WTC11 (cell line): Measurements from ENCODE around the gene RSPH10B2.

Experiments
- CTCF ChIP-seq: fragments of 200-600 bp; IDR thresholded peaks from 2 replicates; pipeline ENCODE4 v1.8.0; 2022; ENCODE audit warnings: antibody characterized with exemption
- ETV6 ChIP-seq: sonication (generic); formaldehyde crosslinking; IDR thresholded peaks from 2 replicates; pipeline ENCODE4 v1.8.1; 2022; ENCODE audit warnings: mild to moderate bottlenecking, missing genetic modification reagents
- NFE2L1 ChIP-seq: sonication (generic); formaldehyde crosslinking; IDR thresholded peaks from 2 replicates; pipeline ENCODE4 v1.8.1; 2023; ENCODE audit warnings: missing genetic modification reagents
- RELA ChIP-seq: sonication (generic); formaldehyde crosslinking; IDR thresholded peaks from 2 replicates; pipeline ENCODE4 v1.8.1; 2022; ENCODE audit warnings: missing genetic modification reagents, mild to moderate bottlenecking, borderline replicate concordance
- SP1 ChIP-seq: sonication (generic); formaldehyde crosslinking; conservative IDR thresholded peaks from 2 replicates; pipeline ENCODE4 v1.8.1; 2022; ENCODE audit warnings: missing genetic modification reagents
- TEAD4 ChIP-seq: sonication (generic); formaldehyde crosslinking; IDR thresholded peaks from 2 replicates; pipeline ENCODE4 v1.8.0; 2022; ENCODE audit warnings: mild to moderate bottlenecking, missing genetic modification reagents
- USF2 ChIP-seq: sonication (generic); formaldehyde crosslinking; IDR thresholded peaks from 2 replicates; pipeline ENCODE4 v1.8.1; 2023; ENCODE audit warnings: mild to moderate bottlenecking, missing genetic modification reagents, moderate library complexity
- ZNF317 ChIP-seq: sonication (generic); formaldehyde crosslinking; IDR thresholded peaks from 2 replicates; pipeline ENCODE4 v1.8.1; 2023; ENCODE audit warnings: low read depth, mild to moderate bottlenecking, moderate library complexity, missing genetic modification reagents, borderline replicate concordance
- TF ChIP-seq, protein P1 (sequence below): sonication (generic); formaldehyde crosslinking; IDR thresholded peaks from 2 replicates; pipeline ENCODE4 v1.8.1; 2023; ENCODE audit warnings: mild to moderate bottlenecking, missing genetic modification reagents

GRCh38 chr7:6725003-6725402 lies 28.9 kb upstream of the RSPH10B2 start:
- TF ChIP-seq CTCF (no peak), ETV6 (CRISPR knock-in tag) (no peak), RELA (no peak), NFE2L1 (CRISPR knock-in tag) (no peak), USF2 (CRISPR knock-in tag) (no peak), ZNF317 (no peak), TEAD4 (CRISPR knock-in tag) (no peak), SP1 (no peak)
- TF ChIP-seq, protein P1, sequence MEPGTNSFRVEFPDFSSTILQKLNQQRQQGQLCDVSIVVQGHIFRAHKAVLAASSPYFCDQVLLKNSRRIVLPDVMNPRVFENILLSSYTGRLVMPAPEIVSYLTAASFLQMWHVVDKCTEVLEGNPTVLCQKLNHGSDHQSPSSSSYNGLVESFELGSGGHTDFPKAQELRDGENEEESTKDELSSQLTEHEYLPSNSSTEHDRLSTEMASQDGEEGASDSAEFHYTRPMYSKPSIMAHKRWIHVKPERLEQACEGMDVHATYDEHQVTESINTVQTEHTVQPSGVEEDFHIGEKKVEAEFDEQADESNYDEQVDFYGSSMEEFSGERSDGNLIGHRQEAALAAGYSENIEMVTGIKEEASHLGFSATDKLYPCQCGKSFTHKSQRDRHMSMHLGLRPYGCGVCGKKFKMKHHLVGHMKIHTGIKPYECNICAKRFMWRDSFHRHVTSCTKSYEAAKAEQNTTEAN (CRISPR knock-in tag) = no peak
